ENCODE results near the gene CTR9.
"Not testable (repeated sequence)": the region's sequence is repeated elsewhere in the genome, so short reads cannot be mapped to it uniquely, and the experiment has no call there.

CTR9 gene

DNA sequence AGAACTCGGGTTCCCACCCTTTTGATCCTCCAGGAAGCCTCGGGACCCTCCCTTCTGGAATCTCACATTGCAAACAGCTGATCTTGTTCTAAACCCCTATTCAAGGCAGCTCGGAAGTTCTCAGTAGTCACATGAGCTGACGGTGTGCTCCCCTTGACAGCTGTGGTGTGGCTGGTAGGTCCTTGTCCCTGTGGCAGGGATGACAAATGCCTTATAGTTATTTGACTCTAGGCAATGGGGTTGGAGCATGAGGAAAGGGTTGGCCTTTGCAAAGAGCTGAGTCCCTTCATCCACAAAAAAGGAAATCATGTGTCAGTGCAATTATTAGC is 34.1 kb downstream of the CTR9 start:
- DNase-seq = no peak

DNA sequence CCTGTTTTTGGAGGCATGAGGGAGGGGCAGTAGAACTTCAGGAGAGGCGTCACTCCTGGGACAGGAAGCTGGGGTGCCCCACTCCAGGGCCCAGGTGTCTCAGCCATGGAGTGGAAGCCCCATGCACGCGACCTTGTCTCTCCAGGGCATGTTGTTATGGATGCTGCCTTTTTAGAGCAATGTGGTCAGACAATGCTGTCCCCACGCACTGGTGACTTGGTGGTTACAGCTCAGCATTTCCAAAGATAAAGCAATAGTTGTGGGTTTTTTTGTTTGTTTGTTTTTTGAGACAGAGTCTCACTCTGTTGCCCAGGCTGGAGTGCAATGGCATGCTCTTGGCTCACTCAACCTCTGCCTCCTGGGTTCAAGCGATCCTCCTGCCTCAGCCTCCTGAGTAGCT is 35.4 kb downstream of the CTR9 start:
- DNase-seq = no peak

GRCh38 chr11:10792385-10793068 is 41.5 kb downstream of the CTR9 start:
- DNase-seq = peak; percentile 59

- DNase-seq = no peak
Measured at GRCh38 chr11:10793470-10794255, 42.6 kb downstream of the CTR9 start.

- no peak for DNase-seq
Measured at GRCh38 chr11:10796191-10796590, 45.1 kb downstream of the CTR9 start.

- DNase-seq = no peak
Measured at GRCh38 chr11:10797001-10797400, 46.0 kb downstream of the CTR9 start.

DNA sequence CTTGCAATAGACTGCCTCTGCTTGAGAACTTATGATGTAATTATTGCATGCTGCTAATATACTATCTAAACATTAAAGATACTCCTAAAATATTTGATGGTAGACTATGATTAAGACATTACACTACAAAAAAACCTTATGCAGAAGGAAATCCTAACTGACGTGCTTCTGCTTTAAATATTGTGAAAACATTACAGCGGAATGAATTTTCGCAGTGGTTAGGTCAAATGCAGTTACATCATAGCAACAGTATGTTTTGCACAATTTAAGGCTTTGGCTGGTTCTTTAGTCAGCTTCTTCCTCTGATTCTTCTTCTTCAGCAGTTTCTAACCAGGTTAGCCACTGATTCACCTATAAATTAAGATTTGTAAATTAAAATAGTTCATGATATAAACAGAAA is 46.5 kb downstream of the CTR9 start:
- DNase-seq = no peak

DNA sequence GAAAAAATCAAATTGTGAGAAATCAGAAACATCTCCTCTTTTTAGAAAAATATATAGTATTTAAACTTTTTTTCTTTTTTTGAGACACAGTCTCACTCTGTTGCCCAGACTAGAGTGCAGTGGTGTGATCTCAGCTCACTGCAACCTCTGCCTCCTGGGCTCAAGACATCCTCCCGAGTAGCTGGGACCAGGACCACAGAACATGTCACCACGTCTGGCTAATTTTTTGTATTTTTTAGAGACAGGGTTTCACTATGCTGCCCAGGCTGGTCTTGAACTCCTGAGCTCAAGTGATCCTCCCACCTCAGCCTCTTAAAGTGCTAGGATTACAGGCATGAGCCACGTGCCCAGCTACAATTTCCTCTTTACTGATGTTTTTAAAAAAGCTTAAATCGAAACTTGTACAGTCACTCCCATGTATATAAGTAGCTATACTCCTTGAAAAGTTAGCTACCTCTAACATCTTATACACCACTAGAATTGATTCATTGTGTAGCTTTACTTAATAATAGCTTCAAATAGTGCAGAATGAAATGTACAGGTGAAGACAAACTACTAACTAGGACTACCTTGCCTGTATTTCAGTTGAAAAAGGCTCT is 47.4 kb downstream of the CTR9 start:
- no peak for DNase-seq

- no peak for DNase-seq
Measured at GRCh38 chr11:10800292-10800691, 49.2 kb downstream of the CTR9 start.

DNA sequence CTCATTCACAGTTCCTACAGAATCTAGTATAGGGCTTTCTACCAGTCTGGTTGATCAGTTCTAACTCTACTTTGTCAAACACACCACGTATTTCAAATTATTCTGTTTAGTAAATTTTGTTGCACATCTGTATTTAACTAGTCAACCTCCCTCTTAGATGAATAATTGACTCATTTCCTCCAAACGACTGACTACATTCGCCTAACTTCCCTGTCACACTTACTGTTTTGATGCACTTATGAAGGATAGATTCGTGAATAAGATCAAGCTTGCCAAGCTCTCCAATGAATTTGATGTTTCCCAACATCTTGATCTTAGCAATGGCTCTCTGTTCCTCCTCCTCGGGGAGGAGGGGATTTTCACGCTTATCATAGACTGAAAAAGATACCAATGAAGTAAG is 52.6 kb downstream of the CTR9 start:
- DNase-seq = no peak

DNA sequence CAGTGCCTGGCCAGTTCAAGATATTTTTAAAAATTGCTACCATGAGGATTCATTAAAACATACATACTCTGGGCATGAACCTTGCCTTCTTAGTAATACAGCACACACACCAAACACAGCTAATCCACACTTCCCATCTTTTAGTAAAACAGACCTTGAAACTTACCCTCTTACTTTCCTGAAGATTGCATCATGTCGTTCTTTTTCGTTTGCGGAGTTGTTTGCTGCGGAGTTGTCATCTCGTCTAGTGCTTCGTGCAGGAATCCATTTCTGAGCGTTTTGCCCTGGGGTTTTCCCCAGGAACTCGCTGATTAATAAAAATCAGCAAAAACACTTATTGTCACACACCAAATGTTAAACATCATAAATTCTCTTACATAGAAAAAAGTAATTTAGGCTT is 54.7 kb downstream of the CTR9 start:
- no peak for DNase-seq

GRCh38 chr11:10806206-10806605 is 55.2 kb downstream of the CTR9 start:
- DNase-seq = no peak

- peak; percentile 54 for DNase-seq
Measured at GRCh38 chr11:10807493-10808234, 56.6 kb downstream of the CTR9 start.

DNA sequence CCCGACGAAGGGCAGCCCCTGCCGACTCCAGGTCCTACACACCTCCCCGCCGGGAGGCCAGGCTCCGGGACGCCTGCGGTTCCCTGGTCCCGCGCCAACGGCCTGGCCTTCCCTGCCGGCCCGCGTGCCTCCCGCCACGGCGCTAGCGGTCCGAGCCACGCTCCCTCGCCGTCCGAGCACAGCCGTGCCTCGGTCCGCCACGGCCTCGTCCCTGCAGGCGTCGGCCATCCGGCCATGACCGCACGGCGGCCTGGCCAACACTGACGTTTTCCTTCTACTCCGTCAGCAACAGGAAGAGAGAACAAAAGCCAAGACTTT is 57.1 kb downstream of the CTR9 start:
- no peak for DNase-seq

DNA sequence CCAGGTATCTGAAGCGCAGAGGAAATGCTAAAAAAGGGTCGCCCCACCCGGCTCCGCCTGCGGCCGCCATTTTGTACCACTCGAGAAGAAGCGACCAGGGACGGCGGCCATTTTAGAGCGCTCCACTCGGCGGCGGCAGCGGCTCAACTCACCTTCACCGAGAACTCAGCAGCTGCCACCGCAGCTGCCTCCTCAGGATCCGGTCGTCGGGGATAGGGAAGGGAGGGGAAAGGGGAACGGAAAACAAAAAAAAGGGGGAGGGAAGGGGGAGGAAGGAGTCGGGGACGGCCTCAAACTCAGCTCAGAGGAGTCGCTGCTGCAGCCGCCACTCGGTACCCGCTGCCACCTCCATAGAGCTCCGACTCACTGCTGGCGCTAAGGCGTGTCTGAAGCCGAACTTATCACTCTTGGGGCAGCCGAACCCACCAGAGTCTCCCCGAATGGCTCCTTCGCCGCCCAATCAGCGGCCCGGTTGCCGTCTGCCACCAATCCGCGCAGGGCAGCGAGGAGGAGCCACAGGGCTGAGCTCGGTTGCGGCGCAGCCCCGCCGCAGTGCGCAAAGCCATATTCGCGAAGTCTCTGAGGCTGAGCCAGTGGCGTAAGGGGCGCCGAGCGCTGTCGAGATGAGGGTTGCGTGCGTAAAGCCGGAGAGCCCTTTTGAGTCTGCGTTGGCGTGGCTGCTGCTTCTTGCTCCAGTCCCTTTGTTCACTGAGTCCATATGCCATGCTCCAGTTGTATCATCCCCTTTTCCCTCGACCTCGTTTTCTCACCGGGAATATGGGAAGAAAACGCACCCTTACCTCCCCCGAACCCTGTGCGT is 57.7 kb downstream of the CTR9 start, which contains the start of gene EIF4G2:
EIF4G2 (minus strand) TSS at position 374 of the 820 bp plus-strand sequence.
- peak; percentile 99 for DNase-seq

DNA sequence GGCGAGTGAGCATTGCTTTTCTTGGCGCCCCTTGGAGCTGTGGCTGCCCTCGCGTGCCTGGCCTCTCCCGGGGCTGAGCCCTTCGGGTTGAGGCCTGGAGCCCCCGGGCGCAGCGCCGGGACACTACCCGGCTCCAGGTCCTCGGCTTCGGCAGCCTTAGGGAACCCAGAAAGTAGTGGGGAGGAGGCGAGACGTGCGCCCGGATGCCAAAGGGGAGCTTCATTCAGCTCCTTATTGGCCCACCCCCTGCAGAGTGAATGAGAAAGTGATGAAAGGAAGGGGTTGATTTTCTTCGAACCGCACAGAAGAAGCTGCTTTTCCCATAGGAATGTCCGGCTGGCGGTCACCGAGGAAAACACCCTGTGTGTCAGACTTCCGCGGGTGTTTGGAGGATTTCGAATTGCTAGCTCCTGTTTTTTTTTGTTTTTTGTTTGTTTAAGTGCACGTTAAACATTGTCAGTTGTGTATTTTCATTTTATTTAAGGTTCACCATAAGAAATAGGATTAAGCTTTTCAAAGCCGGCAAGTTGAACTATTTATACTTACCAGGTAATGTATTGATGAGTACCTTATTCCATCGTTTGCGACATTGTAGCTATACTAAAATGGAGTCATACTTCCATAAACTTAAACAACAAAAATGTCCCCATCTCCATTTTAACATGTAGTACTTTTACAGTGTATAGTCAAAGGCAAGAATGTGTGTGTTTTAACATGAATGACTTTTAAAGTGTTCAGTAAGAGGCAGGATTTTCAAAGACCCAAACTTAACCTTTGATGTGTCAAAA is 58.5 kb downstream of the CTR9 start:
- peak; percentile 88 for DNase-seq

GRCh38 chr11:10813945-10814344 is 62.9 kb downstream of the CTR9 start:
- DNase-seq = no peak

DNA sequence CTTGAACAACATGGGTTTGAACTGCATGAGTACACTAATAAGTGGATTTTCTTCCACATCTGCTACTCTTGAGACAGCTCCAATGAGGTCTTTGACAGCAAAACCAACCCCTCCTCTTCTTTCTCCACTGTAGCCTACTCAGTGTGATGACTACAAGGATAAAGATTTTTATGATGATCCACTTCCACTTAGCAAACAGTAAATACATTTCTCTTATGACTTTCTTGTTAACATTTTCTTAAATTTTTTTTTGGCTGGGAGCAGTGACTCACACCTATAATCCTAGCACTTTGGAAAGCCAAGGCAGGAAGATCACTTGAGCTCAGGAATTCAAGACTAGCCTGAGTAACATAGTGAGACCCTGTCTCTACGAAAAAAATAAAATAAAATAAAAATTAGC is 67.5 kb downstream of the CTR9 start:
- peak; percentile 95 for DNase-seq

DNA sequence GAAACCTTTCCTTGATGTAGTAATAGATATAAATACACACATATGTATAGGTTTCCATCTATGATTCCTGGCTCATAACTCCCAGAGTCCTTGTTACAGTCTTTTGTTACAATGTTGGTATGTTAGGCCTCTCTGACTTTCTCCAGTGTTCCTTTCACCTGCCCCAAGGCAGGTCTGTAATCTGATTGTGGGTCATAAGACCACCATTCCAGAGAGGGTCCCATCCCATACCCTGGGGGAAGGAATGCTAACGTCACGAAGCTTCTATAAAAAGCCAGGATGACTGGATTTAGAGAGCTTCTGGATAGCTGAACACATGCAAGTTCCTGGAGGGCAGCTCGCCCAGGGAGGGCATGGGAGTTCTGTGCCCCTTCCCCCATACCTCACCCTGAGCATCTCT is 71.4 kb downstream of the CTR9 start:
- not testable (repeated sequence) for DNase-seq

DNA sequence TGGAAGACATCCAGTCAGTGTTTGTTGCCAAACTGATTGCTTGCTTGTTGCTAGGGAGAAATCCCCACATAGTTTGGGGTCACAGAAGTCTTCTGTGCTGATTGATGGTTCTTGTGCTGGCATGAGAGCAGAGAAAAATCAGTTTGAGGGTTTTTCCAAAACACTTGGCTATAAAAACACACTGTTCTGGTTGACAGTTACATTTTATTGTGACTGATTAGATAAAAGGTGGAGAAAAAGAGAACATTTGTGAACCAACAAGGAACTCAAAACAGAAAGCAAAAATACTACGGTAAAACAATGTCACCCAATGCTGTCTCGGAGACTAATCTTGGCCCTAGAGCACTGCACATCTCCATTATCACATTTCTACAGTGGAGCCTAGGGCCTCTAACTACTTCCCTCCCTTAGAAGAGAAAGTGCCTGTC is 72.1 kb downstream of the CTR9 start:
- no peak for DNase-seq

DNA sequence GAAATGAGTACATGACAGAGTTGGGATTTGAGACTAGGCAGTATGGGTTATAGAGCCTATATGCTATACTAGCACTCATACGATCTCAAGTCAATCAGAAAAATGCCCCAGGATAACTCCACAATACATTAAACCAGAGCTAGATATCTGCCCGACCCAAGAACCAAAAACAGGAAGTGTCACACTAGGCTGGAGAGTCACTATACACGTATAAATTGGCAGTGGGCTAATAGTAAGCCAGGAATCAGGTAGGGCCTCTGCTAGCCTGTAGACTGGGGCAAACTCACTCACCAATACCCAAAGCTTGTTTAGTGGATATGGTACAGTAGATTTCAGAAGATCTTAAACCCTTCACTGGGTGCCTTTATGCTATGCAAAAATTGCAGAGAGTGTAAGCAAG is 73.8 kb downstream of the CTR9 start:
- no peak for DNase-seq

DNA sequence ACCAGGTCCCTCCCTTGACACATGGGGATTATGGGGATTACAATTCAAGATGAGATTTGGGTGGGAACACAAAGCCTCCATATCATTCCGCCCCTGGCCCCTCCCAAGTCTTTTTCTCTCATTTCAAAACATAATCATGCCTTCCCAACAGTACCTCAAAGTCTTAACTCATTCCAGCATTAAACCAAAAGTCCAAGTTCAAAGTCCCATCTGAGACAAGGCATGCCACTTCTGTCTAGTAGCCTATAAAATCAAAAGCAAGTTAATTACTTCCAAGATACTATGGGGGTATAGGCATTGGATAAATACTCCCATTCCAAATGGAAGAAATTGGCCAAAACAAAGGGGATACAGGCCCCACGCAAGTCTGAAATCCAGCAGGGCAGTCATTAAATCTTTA is 77.4 kb downstream of the CTR9 start:
- no peak for DNase-seq

All from fibroblast of skin of right biceps (primary cell).